Mucosa of rectum (tissue), 2 donors: ENCODE results near the gene ETV6.

Experiments used
- H3K27ac ChIP-seq, 2 donors: one replicate each; pipeline ENCODE4 v1.7.0; 2013; ENCODE audit warnings: inconsistent platforms in 2 of 2, low read depth in 2 of 2, low read length in 2 of 2
- H3K27me3 ChIP-seq, 2 donors: one replicate each; pipeline ENCODE4 v1.7.0; 2013; ENCODE audit warnings: low read length in 2 of 2; ENCODE audit not compliant: control insufficient read depth in 2 of 2, insufficient read depth in 2 of 2
- H3K36me3 ChIP-seq, 2 donors: one replicate each; pipeline ENCODE4 v1.7.0; 2013; ENCODE audit warnings: low read length in 2 of 2; ENCODE audit not compliant: control insufficient read depth in 2 of 2, insufficient read depth in 2 of 2
- H3K4me1 ChIP-seq, 2 donors: one replicate each; pipeline ENCODE4 v1.7.0; 2013; ENCODE audit warnings: low read length in 2 of 2, mild to moderate bottlenecking in 1 of 2; ENCODE audit not compliant: control insufficient read depth in 2 of 2, insufficient read depth in 2 of 2
- H3K4me3 ChIP-seq, 2 donors: one replicate each; pipeline ENCODE4 v1.7.0; 2013; ENCODE audit warnings: low read length in 2 of 2
- H3K9ac ChIP-seq, 2 donors: one replicate each; pipeline ENCODE4 v1.7.0; 2013; ENCODE audit warnings: low read length in 2 of 2, low read depth in 1 of 2, mild to moderate bottlenecking in 1 of 2
- H3K9me3 ChIP-seq, 2 donors: one replicate each; pipeline ENCODE4 v1.7.0; 2013; ENCODE audit warnings: low read length in 2 of 2; ENCODE audit not compliant: control insufficient read depth in 2 of 2
- donor health status: healthy.
- donor health status: Normal muscosa, but diverticular disease.

ETV6 gene

GRCh38 chr12:11688379-11688778, 38.9 kb downstream of the ETV6 start:
- Histone ChIP-seq H3K36me3 (no peaks in the 10 kb centered on the region), H3K27me3 (no peaks in the 10 kb centered on the region), H3K9me3 (no peaks in the 10 kb centered on the region), H3K4me3 (no peak overlapping the region), H3K9ac (no peak overlapping the region), H3K27ac (no peak overlapping the region), H3K4me1 (peaks cover 6 to 9% of the 10 kb centered on the region in 2 donors)

GRCh38 chr12:11688831-11689230, 39.4 kb downstream of the ETV6 start:
- Histone ChIP-seq H3K36me3 (no peaks in the 10 kb centered on the region), H3K9me3 (no peaks in the 10 kb centered on the region), H3K9ac (no peak overlapping the region), H3K4me3 (no peak overlapping the region), H3K27me3 (no peaks in the 10 kb centered on the region), H3K27ac (no peak overlapping the region), H3K4me1 (peaks cover 6 to 8% of the 10 kb centered on the region in 2 donors)

GRCh38 chr12:11689591-11690186, 40.2 kb downstream of the ETV6 start:
- Histone ChIP-seq H3K4me1 (peaks cover 6 to 8% of the 10 kb centered on the region in 2 donors), H3K27ac (no peak overlapping the region), H3K9me3 (no peaks in the 10 kb centered on the region), H3K9ac (no peak overlapping the region), H3K36me3 (no peaks in the 10 kb centered on the region), H3K27me3 (no peaks in the 10 kb centered on the region), H3K4me3 (no peak overlapping the region)

GRCh38 chr12:11693067-11693466, 43.6 kb downstream of the ETV6 start:
- Histone ChIP-seq H3K27ac (no peak overlapping the region), H3K4me1 (peaks cover 0 to 5% of the 10 kb centered on the region in 2 donors), H3K27me3 (no peaks in the 10 kb centered on the region), H3K4me3 (no peak overlapping the region), H3K9ac (no peak overlapping the region), H3K36me3 (no peaks in the 10 kb centered on the region), H3K9me3 (no peaks in the 10 kb centered on the region)

- Histone ChIP-seq H3K9ac (no peak overlapping the region), H3K4me3 (no peak overlapping the region), H3K9me3 (no peaks in the 10 kb centered on the region), H3K4me1 (peaks cover 0 to 2% of the 10 kb centered on the region in 2 donors), H3K27me3 (no peaks in the 10 kb centered on the region), H3K36me3 (no peaks in the 10 kb centered on the region), H3K27ac (peak overlapping the region in 1 of 2 donors; percentile 35)
Observed at GRCh38 chr12:11693601-11694000, 44.1 kb downstream of the ETV6 start.

GRCh38 chr12:11694528-11694927, 45.1 kb downstream of the ETV6 start:
- Histone ChIP-seq H3K27me3 (no peaks in the 10 kb centered on the region), H3K27ac (no peak overlapping the region), H3K4me1 (peaks cover 0 to 2% of the 10 kb centered on the region in 2 donors), H3K9me3 (no peaks in the 10 kb centered on the region), H3K4me3 (no peak overlapping the region), H3K36me3 (no peaks in the 10 kb centered on the region), H3K9ac (no peak overlapping the region)

- Histone ChIP-seq H3K9ac (no peak overlapping the region), H3K4me1 (peaks cover 0 to 2% of the 10 kb centered on the region in 2 donors), H3K9me3 (no peaks in the 10 kb centered on the region), H3K27ac (no peak overlapping the region), H3K4me3 (no peak overlapping the region), H3K27me3 (no peaks in the 10 kb centered on the region), H3K36me3 (no peaks in the 10 kb centered on the region)
Observed at GRCh38 chr12:11695321-11695720, 45.8 kb downstream of the ETV6 start.

- no peak overlapping the region for H3K4me3 ChIP-seq
- peaks cover 0 to 2% of the 10 kb centered on the region in 2 donors for H3K4me1 ChIP-seq
- H3K9me3 ChIP-seq: no peaks in the 10 kb centered on the region
- no peak overlapping the region for H3K27ac ChIP-seq
- H3K36me3 ChIP-seq: no peaks in the 10 kb centered on the region
- H3K9ac ChIP-seq: no peak overlapping the region
- no peaks in the 10 kb centered on the region for H3K27me3 ChIP-seq
Observed at GRCh38 chr12:11696084-11696483, 46.6 kb downstream of the ETV6 start.

GRCh38 chr12:11697131-11697530, 47.7 kb downstream of the ETV6 start:
- Histone ChIP-seq H3K4me1 (peaks cover 0 to 2% of the 10 kb centered on the region in 2 donors), H3K36me3 (no peaks in the 10 kb centered on the region), H3K27me3 (no peaks in the 10 kb centered on the region), H3K9me3 (no peaks in the 10 kb centered on the region), H3K4me3 (no peak overlapping the region), H3K9ac (no peak overlapping the region), H3K27ac (no peak overlapping the region)

- Histone ChIP-seq H3K27me3 (no peaks in the 10 kb centered on the region), H3K36me3 (no peaks in the 10 kb centered on the region), H3K4me3 (no peak overlapping the region), H3K9me3 (no peaks in the 10 kb centered on the region), H3K27ac (no peak overlapping the region), H3K4me1 (peaks cover 0 to 2% of the 10 kb centered on the region in 2 donors), H3K9ac (no peak overlapping the region)
Observed at GRCh38 chr12:11697670-11698387, 48.4 kb downstream of the ETV6 start.
